Subcutaneous abdominal adipose tissue (tissue), 5 donors: ENCODE results near the gene PROM1.

Experiments
- H3K27ac ChIP-seq: one replicate; pipeline ENCODE4 v1.7.0; 2013; ENCODE audit warnings: low read depth, mild to moderate bottlenecking, inconsistent platforms, low read length, moderate library complexity
- H3K27me3 ChIP-seq, 5 donors: one replicate each; pipeline ENCODE4 v1.7.0; 2013; ENCODE audit warnings: low read length in 5 of 5, inconsistent platforms in 1 of 5; ENCODE audit not compliant: control insufficient read depth in 5 of 5, insufficient read depth in 4 of 5
- H3K36me3 ChIP-seq, 5 donors: one replicate each; pipeline ENCODE4 v1.7.0; 2013; ENCODE audit warnings: low read length in 5 of 5; ENCODE audit not compliant: control insufficient read depth in 5 of 5, insufficient read depth in 5 of 5
- H3K4me1 ChIP-seq, 5 donors: one replicate each; pipeline ENCODE4 v1.7.0; 2013; ENCODE audit warnings: low read length in 5 of 5, mild to moderate bottlenecking in 3 of 5, moderate library complexity in 1 of 5; ENCODE audit not compliant: control insufficient read depth in 5 of 5, insufficient read depth in 5 of 5
- H3K4me3 ChIP-seq, 5 donors: one replicate each; pipeline ENCODE4 v1.7.0; 2013; ENCODE audit warnings: low read length in 5 of 5, low read depth in 1 of 5
- H3K9ac ChIP-seq, 5 donors: one replicate each; pipeline ENCODE4 v1.7.0; 2013; ENCODE audit warnings: low read length in 5 of 5, mild to moderate bottlenecking in 4 of 5, moderate library complexity in 3 of 5
- H3K9me3 ChIP-seq, 5 donors: one replicate each; pipeline ENCODE4 v1.7.0; 2013; ENCODE audit warnings: low read length in 5 of 5; ENCODE audit not compliant: control insufficient read depth in 5 of 5
- donor health status: healthy.
- donor health status: healthy.
- donor health status: healthy.
- donor health status: healthy.
- donor health status: healthy.

PROM1 gene

DNA sequence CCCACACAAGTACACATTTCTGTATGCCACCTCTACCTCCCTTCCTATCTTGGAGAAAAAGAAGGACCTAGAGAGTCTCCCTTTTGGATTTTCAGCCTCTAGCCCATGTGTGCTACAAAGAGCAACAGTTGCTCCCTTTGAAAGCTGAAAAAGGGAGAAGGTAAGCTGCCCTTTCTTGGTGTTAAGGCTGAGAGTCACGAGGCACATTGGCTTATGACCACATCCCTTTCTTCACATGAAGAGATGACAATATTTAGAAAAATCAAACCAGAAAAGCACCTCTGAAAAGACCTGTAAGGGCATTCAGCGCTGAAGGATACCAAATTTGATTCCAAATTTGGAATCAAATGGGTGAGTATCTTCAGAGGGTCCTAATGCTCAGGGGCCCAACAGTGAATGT, 138.9 kb downstream of the PROM1 start:
- Histone ChIP-seq H3K36me3 (no peaks in the 10 kb centered on the region), H3K9me3 (no peaks in the 10 kb centered on the region), H3K4me3 (no peak overlapping the region), H3K27me3 (no peaks in the 10 kb centered on the region), H3K27ac (no peak overlapping the region), H3K9ac (no peak overlapping the region), H3K4me1 (peaks cover 0 to 17% (median 9%) of the 10 kb centered on the region in 5 donors)

DNA sequence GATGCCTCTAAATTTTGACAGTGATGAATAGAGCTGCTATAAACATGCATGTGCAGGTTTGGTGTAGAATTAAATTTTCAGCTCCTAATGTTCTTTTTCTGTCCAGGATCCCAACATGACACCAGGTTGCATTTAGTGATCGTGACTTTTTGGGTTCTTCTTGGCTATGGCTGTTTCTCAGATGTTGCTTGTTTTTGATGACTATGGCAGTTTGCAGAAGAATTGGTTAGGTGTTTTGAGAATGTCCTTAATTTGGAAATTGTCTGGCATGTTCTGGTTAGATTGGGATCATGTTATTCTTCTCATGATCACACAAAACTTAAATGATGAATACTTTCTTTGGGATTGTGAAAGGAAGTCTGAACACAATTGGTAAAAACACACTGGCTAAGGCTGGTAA, 141.5 kb downstream of the PROM1 start:
- Histone ChIP-seq H3K27me3 (no peaks in the 10 kb centered on the region), H3K4me1 (peaks cover 0 to 17% (median 9%) of the 10 kb centered on the region in 5 donors), H3K27ac (no peak overlapping the region), H3K9me3 (no peaks in the 10 kb centered on the region), H3K9ac (no peak overlapping the region), H3K4me3 (no peak overlapping the region), H3K36me3 (no peaks in the 10 kb centered on the region)

DNA sequence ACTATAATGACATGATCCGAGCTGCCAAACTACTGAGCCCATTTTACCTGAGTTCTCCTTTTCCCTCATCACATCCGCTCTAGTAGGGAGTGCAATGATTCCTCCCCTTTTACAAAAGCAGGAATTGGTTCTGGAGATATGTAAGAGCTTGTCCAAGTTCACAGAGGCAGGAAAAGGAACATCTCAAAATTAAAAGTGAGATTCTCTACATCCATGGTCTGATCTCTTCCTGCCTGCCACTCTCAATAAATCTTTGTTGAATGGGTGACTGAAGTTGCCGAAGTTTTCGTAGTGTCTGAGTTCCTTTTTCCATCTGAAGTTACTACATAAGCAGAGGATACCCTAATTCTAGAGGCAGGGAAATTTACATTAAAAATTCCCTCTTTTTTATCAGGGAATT, 145.2 kb downstream of the PROM1 start, which contains the start of gene FGFBP1:
TSS of gene FGFBP1 (minus strand) at position 101 of the 400 bp plus-strand sequence. CDS start 2,108 bp downstream, outside the sequence.
- Histone ChIP-seq H3K27me3 (no peaks in the 10 kb centered on the region), H3K4me1 (peaks cover 0 to 3% (median 0%) of the 10 kb centered on the region in 5 donors), H3K4me3 (no peak within 1 kb of the TSS), H3K36me3 (no peaks in the 10 kb centered on the region), H3K9ac (no peak within 1 kb of the TSS), H3K9me3 (no peaks in the 10 kb centered on the region), H3K27ac (no peak within 1 kb of the TSS)

DNA sequence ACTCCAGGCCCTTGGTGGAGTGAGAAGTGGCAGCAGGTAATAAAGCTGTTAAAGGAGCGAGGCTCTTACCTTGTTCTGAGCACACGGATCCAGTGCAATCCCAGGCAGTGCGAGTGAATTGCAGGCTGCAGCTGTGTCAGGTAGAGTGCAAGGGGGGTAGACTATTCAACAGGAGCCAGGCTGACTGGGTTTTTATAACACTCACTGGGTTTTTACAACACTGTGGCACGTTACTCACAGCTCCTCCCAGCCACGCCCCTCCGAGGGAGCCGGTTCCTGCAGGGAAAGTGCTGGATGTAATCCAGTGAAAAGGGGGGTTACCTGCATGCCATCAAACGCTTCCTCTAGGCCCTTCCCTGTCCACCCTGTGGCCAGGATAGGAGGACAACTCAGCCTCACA, 145.6 kb downstream of the PROM1 start:
- Histone ChIP-seq H3K27me3 (no peaks in the 10 kb centered on the region), H3K9me3 (no peaks in the 10 kb centered on the region), H3K9ac (no peak overlapping the region), H3K4me3 (no peak overlapping the region), H3K36me3 (no peaks in the 10 kb centered on the region), H3K4me1 (peaks cover 0 to 3% (median 0%) of the 10 kb centered on the region in 5 donors), H3K27ac (no peak overlapping the region)

DNA sequence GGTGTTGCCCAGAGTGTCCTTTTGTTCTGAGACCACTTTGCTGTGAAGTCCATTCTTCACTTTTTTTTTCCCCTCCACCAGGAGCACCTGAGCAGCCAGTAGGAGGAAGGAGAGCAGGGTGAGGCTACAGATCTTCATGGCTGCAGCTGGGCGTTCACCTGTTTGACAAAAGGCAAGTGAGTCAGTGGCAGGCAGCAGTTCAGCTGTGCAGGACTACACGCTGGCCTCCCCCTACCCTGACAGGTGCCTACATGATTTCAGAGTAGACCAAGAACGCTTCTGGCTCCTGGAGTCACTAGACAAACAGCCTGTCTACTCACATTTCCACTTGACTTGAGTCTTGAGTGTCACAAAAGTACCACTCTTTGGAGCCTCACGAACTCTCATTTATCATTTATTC, 147.3 kb downstream of the PROM1 start:
- H3K9me3 ChIP-seq = no peaks in the 10 kb centered on the region
- no peak overlapping the region for H3K4me3 ChIP-seq
- H3K27me3 ChIP-seq = no peaks in the 10 kb centered on the region
- H3K9ac ChIP-seq = no peak overlapping the region
- peaks cover 0 to 3% (median 0%) of the 10 kb centered on the region in 5 donors for H3K4me1 ChIP-seq
- H3K36me3 ChIP-seq = no peaks in the 10 kb centered on the region
- no peak overlapping the region for H3K27ac ChIP-seq

DNA sequence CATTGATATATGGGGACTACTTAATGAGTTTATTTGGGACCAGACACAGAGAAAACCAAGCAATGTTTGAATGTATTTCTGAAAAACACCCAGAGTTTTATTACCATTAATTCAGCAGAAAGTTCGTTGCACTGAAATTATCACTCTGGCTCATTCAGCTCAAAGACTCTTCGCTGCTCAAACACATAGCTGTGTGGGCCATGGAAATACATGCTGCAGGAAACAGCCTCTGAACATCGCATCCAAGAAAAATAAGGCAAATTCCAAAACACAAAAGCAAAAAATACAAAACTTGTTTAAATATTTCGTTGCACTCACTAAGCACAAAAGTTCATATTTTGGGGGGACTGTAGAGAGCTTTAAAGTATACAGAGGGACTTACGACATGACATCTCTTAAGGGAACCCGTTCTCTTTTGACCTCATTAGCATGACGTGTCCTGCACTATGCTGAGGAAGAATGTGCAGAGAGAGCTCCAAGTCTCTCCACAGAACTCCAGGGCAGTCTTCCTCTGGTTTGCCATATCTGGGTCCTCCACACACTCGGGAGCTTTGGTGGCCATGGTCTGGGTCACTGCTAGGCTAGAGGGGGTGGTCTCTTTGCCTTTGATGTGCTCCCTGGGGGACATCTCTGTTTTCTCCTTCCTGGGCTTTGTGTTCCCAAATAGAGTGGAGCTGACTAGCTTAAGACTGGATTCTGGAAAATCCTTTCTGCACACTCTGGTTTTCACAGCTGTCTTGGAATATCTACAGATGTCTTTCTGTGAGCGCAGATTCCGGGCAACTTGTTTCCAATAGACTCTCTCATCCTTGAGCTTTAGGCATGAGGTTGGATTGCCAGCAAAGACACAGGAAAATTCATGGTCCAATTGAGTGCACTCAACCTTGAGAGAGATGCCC, 148.1 kb downstream of the PROM1 start:
- Histone ChIP-seq H3K27me3 (no peaks in the 10 kb centered on the region), H3K36me3 (no peaks in the 10 kb centered on the region), H3K9me3 (no peaks in the 10 kb centered on the region), H3K4me1 (peaks cover 0 to 5% (median under 1%) of the 10 kb centered on the region in 5 donors), H3K27ac (no peak overlapping the region), H3K4me3 (no peak overlapping the region), H3K9ac (no peak overlapping the region)

DNA sequence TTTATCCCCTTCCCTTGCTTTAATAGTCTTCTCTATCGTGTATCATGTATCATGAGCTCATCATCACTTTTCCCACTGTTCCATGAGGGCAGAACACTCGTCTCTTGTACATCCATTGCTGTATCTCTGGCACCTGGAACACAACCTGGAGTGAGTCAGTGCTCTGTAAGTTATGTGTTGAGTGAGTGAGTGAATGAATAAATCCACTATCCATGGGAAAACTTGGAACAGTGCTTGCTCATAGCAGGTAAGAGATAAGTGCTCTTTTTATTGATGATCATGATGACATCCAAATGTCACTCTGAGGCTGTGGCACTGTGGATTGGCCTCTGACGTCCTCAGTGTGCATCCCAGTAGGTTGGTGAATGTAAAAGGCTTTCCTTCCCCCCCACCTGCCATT, 149.6 kb downstream of the PROM1 start:
- Histone ChIP-seq H3K4me1 (peaks cover 0 to 20% (median 14%) of the 10 kb centered on the region in 5 donors), H3K36me3 (no peaks in the 10 kb centered on the region), H3K9me3 (no peaks in the 10 kb centered on the region), H3K9ac (no peak overlapping the region), H3K27ac (no peak overlapping the region), H3K27me3 (no peaks in the 10 kb centered on the region), H3K4me3 (no peak overlapping the region)

DNA sequence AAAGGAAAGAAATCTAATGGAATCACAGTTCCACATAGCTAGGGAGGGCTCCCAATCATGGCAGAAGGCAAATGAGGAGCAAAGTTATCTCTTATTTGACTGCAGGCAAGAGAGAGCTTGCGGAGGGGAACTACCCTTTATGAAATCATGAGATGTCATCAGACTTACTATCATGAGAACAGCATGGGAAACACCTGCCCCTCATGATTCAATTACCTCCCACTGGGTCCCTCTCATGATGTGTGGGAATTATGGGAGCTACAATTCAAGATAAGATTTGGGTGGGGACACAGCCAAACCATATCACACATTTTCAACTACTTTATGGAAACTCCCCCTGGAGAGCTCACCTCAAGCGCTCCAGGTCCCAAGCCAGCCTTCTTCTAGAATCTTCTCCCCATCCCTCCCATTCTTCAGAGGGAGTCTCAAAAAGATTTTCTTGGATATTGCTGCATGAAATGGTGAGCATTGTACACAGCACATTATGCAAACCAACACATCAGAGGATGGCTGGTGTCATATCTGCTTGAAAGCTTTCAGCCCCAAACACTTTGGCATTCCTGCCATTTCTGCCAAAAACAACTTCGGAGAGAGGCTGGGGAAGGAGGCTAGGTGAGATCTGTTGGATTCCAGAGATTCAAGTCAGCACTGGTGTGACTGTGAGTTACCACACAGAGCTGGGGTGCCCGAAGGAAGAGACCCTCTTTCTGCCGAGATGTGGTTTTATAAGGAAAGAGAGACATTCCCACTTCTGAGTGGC, 152.2 kb downstream of the PROM1 start:
- Histone ChIP-seq H3K36me3 (no peaks in the 10 kb centered on the region), H3K27me3 (no peaks in the 10 kb centered on the region), H3K9me3 (no peaks in the 10 kb centered on the region), H3K9ac (no peak overlapping the region), H3K27ac (no peak overlapping the region), H3K4me1 (peaks cover 0 to 26% (median 14%) of the 10 kb centered on the region in 5 donors), H3K4me3 (no peak overlapping the region)

DNA sequence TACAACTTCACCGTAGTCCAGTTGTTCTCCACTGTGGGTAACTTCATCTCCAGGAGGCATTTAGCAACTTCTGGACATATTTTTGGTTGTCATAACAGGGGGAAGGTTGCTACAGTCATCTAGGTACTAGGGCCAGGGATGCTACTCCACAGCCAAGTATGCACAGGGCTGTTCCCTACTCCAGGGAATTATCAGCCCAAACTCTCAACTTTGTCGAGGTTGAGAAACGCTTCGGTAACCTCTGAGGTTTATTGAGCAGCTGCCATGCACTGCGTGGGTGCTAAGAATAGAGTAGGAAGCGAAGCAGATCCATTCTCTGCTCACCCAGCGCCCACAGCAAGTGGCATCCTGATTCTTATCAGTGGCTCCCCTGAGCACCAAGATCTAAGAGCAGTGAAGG, 153.5 kb downstream of the PROM1 start:
- Histone ChIP-seq H3K4me3 (no peak overlapping the region), H3K9me3 (no peaks in the 10 kb centered on the region), H3K9ac (no peak overlapping the region), H3K27ac (no peak overlapping the region), H3K36me3 (no peaks in the 10 kb centered on the region), H3K4me1 (peaks cover 0 to 31% (median 19%) of the 10 kb centered on the region in 5 donors), H3K27me3 (no peaks in the 10 kb centered on the region)

DNA sequence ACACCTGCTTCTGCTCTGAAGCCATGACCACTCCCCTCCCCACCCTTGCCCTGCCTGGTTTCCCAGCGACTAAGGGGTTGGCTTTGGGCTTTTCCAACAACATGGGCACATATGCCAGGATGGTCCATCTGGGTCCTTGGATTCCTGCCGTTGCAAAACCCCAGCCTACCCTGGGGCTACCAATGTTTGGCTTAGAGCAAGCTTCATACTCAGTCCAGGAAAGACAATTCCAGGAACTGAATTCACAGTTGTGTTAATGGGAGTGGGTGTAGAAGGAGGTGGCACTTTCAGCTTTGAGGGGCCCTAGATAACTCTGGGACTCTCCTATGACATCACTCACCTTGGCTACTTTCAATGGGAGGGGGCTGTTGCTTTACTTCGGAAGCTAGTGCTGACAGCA, 154.3 kb downstream of the PROM1 start:
- Histone ChIP-seq H3K36me3 (no peaks in the 10 kb centered on the region), H3K27me3 (no peaks in the 10 kb centered on the region), H3K27ac (no peak overlapping the region), H3K9me3 (no peaks in the 10 kb centered on the region), H3K4me1 (peaks cover 0 to 27% (median 19%) of the 10 kb centered on the region in 5 donors), H3K9ac (no peak overlapping the region), H3K4me3 (no peak overlapping the region)
